Loucy (cell line): ENCODE data around the gene KCNMA1.

Experiments used
- CTCF ChIP-seq: fragments of 200-600 bp; sonication (generic); conservative IDR thresholded peaks from 2 replicates; pipeline ENCODE4 v1.5.1; 2014; ENCODE audit warnings: mild to moderate bottlenecking, antibody characterized with exemption, low read length
- EZH2phosphoT487 ChIP-seq: fragments of 200-600 bp; IDR thresholded peaks from 2 replicates; pipeline ENCODE4 v1.6.1; 2018; ENCODE audit warnings: antibody characterized with exemption, mild to moderate bottlenecking, moderate library complexity, borderline replicate concordance

DNA sequence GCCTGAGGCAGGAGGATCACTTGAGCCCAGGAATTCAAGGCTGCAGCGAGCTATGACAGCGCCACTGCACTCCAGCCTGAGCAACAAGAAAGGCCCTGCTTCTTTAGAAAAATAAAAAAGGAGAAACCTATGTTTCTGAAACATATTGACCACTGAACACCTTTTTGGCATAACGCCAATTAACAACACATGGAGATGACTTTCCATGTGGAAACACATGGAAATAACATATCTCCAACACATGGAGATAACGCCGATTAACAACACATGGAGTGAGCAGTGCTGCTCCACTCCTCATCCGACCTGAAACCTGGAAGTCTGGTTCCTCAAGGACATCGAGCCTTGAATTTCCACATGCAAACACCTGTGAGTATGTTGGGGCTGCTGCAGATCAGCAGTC lies 126.9 kb downstream of the KCNMA1 start:
- no peak for TF ChIP-seq CTCF
- TF ChIP-seq EZH2phosphoT487 = no peak
